ENCODE results near the gene PRR7.

The PRR7 gene

GRCh38 chr5:177490992-177491391, 44.4 kb downstream of the PRR7 start:
- Histone ChIP-seq H3K4me3 (ENCODE audit: low read length) (no peak overlapping the region), H3K9ac (ENCODE audit: low read length) (no peak overlapping the region), H4K20me1 (ENCODE audit: insufficient read depth, low read length) (no peaks in the 10 kb centered on the region), H3K79me2 (ENCODE audit: low read length) (no peaks in the 10 kb centered on the region), H3K27ac (ENCODE audit: low read length) (no peak overlapping the region), H3K4me1 (ENCODE audit: low read length) (peaks cover 11% of the 10 kb centered on the region), H3F3A (ENCODE audit: insufficient read depth, low read length) (peaks cover 6% of the 10 kb centered on the region), H3K4me2 (ENCODE audit: low read depth, low read length) (no peak overlapping the region), H3K36me3 (replicated peaks; ENCODE audit: insufficient read depth, low read length) (no peaks in the 10 kb centered on the region), H3K9me3 (replicated peaks; ENCODE audit: insufficient read depth, low read length) (no peaks in the 10 kb centered on the region), H3K9me2 (replicated peaks; ENCODE audit: insufficient read depth, low read length) (no peaks in the 10 kb centered on the region), H3K27me3 (replicated peaks; ENCODE audit: insufficient read depth, low read length) (no peaks in the 10 kb centered on the region), H2AFZ (ENCODE audit: low read length) (no peak overlapping the region)
- no peak for DNase-seq
- no peak for TF ChIP-seq EZH2 (optimal IDR thresholded peaks at IDR 0.05; ENCODE audit: low read depth, low read length)
- no peak for TF ChIP-seq CTCF (IDR thresholded peaks at IDR 0.05; ENCODE audit: low read length)
- TF ChIP-seq EZH2phosphoT487 (IDR thresholded peaks at IDR 0.05; ENCODE audit: low read length): no peak

- peaks cover 11% of the 10 kb centered on the region for H3K4me1 ChIP-seq (ENCODE audit: low read length)
- H3K9ac ChIP-seq (ENCODE audit: low read length): no peak overlapping the region
Observed at GRCh38 chr5:177491429-177491945, 44.9 kb downstream of the PRR7 start.

GRCh38 chr5:177491983-177492746, 45.6 kb downstream of the PRR7 start:
- Histone ChIP-seq H3K36me3 (replicated peaks; ENCODE audit: insufficient read depth, low read length) (no peaks in the 10 kb centered on the region), H2AFZ (ENCODE audit: low read length) (no peak overlapping the region), H3K79me2 (ENCODE audit: low read length) (no peaks in the 10 kb centered on the region), H3K27ac (ENCODE audit: low read length) (no peak overlapping the region), H3K9ac (ENCODE audit: low read length) (no peak overlapping the region), H3K27me3 (replicated peaks; ENCODE audit: insufficient read depth, low read length) (no peaks in the 10 kb centered on the region), H3F3A (ENCODE audit: insufficient read depth, low read length) (peaks cover 6% of the 10 kb centered on the region), H3K4me1 (ENCODE audit: low read length) (peaks cover 11% of the 10 kb centered on the region), H3K4me2 (ENCODE audit: low read depth, low read length) (no peak overlapping the region), H4K20me1 (ENCODE audit: insufficient read depth, low read length) (no peaks in the 10 kb centered on the region), H3K9me2 (replicated peaks; ENCODE audit: insufficient read depth, low read length) (no peaks in the 10 kb centered on the region), H3K4me3 (ENCODE audit: low read length) (no peak overlapping the region), H3K9me3 (replicated peaks; ENCODE audit: insufficient read depth, low read length) (no peaks in the 10 kb centered on the region)
- DNase-seq: no peak
- TF ChIP-seq EZH2 (optimal IDR thresholded peaks at IDR 0.05; ENCODE audit: low read depth, low read length) (no peak), CTCF (IDR thresholded peaks at IDR 0.05; ENCODE audit: low read length) (no peak), EZH2phosphoT487 (IDR thresholded peaks at IDR 0.05; ENCODE audit: low read length) (no peak)

More at GRCh38 chr5:177491429-177491945, 44.9 kb downstream of the PRR7 start:
- H3K9me2 ChIP-seq (replicated peaks; ENCODE audit: insufficient read depth, low read length): no peaks in the 10 kb centered on the region
- peak; percentile 78 for DNase-seq
- H4K20me1 ChIP-seq (ENCODE audit: insufficient read depth, low read length): no peaks in the 10 kb centered on the region
- no peak for TF ChIP-seq EZH2phosphoT487 (IDR thresholded peaks at IDR 0.05; ENCODE audit: low read length)
- TF ChIP-seq CTCF (IDR thresholded peaks at IDR 0.05; ENCODE audit: low read length): peak; percentile 84
- no peak for TF ChIP-seq EZH2 (optimal IDR thresholded peaks at IDR 0.05; ENCODE audit: low read depth, low read length)
- no peaks in the 10 kb centered on the region for H3K36me3 ChIP-seq (replicated peaks; ENCODE audit: insufficient read depth, low read length)
- no peak overlapping the region for H3K4me3 ChIP-seq (ENCODE audit: low read length)
- no peaks in the 10 kb centered on the region for H3K79me2 ChIP-seq (ENCODE audit: low read length)
- no peak overlapping the region for H3K4me2 ChIP-seq (ENCODE audit: low read depth, low read length)
- H2AFZ ChIP-seq (ENCODE audit: low read length): no peak overlapping the region
- H3F3A ChIP-seq (ENCODE audit: insufficient read depth, low read length): peaks cover 6% of the 10 kb centered on the region
- H3K9me3 ChIP-seq (replicated peaks; ENCODE audit: insufficient read depth, low read length): no peaks in the 10 kb centered on the region
- H3K27me3 ChIP-seq (replicated peaks; ENCODE audit: insufficient read depth, low read length): no peaks in the 10 kb centered on the region
- H3K27ac ChIP-seq (ENCODE audit: low read length): no peak overlapping the region

Data from MM.1S (cell line).